Neural cell (in vitro differentiated cells): Measurements from ENCODE around the gene APOC1. TPM values are rescaled to one million over a fixed set of nuclear protein-coding genes. Genes with fewer than 3 reads are reported as not detected.

Experiments used
- H2AFZ ChIP-seq: fragments of 200-600, 300-800 bp; sonication (generic), shearing (Covaris generic); 2 replicates; pipeline ENCODE4 v1.6.0; 2014; ENCODE audit warnings: low read depth, mild to moderate bottlenecking, antibody characterized with exemption, low read length, moderate library complexity
- H3F3A ChIP-seq: fragments of 200-600 bp; shearing (Covaris generic); 2 replicates; pipeline ENCODE4 v1.6.1; 2016; ENCODE audit warnings: mild to moderate bottlenecking, moderate library complexity, mixed read lengths, antibody characterized with exemption, low read length; ENCODE audit not compliant: insufficient read depth, poor library complexity, severe bottlenecking
- H3K27ac ChIP-seq: fragments of 200-600, 300-800 bp; sonication (generic), shearing (Covaris generic); 2 replicates; pipeline ENCODE4 v1.5.1; 2014; ENCODE audit warnings: mild to moderate bottlenecking, low read length, moderate library complexity
- H3K27me3 ChIP-seq: fragments of 300-800, 200-600 bp; sonication (generic), shearing (Covaris generic); 2 replicates; pipeline ENCODE4 v1.6.0; 2014; ENCODE audit warnings: mild to moderate bottlenecking, low read depth, low read length, moderate library complexity; ENCODE audit not compliant: insufficient read depth
- H3K36me3 ChIP-seq: fragments of 300-800, 200-600 bp; sonication (generic), shearing (Covaris generic); 2 replicates; pipeline ENCODE4 v1.5.1; 2014; ENCODE audit warnings: mild to moderate bottlenecking, antibody characterized with exemption, low read length, moderate library complexity; ENCODE audit not compliant: insufficient read depth
- H3K4me2 ChIP-seq: fragments of 300-800, 200-600 bp; sonication (generic), shearing (Covaris generic); 2 replicates; pipeline ENCODE4 v1.6.0; 2014; ENCODE audit warnings: mild to moderate bottlenecking, low read length
- H3K4me3 ChIP-seq: fragments of 300-800, 200-600 bp; sonication (generic), shearing (Covaris generic); 2 replicates; pipeline ENCODE4 v1.5.1; 2014; ENCODE audit warnings: mild to moderate bottlenecking, low read length, moderate library complexity
- H3K79me2 ChIP-seq: fragments of 200-600 bp; shearing (Covaris generic); replicated peaks from 2 replicates; pipeline ENCODE4 v1.6.0; 2014; ENCODE audit warnings: mild to moderate bottlenecking, low read length, moderate library complexity; ENCODE audit not compliant: insufficient read depth
- H3K9ac ChIP-seq: fragments of 300-800, 200-600 bp; sonication (generic), shearing (Covaris generic); 2 replicates; pipeline ENCODE4 v1.6.1; 2016; ENCODE audit warnings: mild to moderate bottlenecking, low read length, mixed read lengths
- H3K9me2 ChIP-seq: fragments of 200-600 bp; shearing (Covaris generic); 2 replicates; pipeline ENCODE4 v1.6.1; 2016; ENCODE audit warnings: mild to moderate bottlenecking, low read length, mixed read lengths; ENCODE audit not compliant: insufficient read depth
- H3K9me3 ChIP-seq: fragments of 200-600, 300-800 bp; sonication (generic), shearing (Covaris generic); 2 replicates; pipeline ENCODE4 v1.6.1; 2016; ENCODE audit warnings: mild to moderate bottlenecking, mixed run types, low read length, moderate library complexity, mixed read lengths
- H4K20me1 ChIP-seq: fragments of 200-600 bp; shearing (Covaris generic); 2 replicates; pipeline ENCODE4 v1.6.1; 2016; ENCODE audit warnings: mild to moderate bottlenecking, mixed run types; ENCODE audit not compliant: insufficient read depth
- EP300 ChIP-seq: fragments of 450-650 bp; conservative IDR thresholded peaks from 2 replicates; pipeline ENCODE4 v1.6.1; 2014; ENCODE audit warnings: antibody characterized with exemption, mild to moderate bottlenecking, moderate library complexity; ENCODE audit not compliant: poor library complexity, severe bottlenecking
- EZH2 ChIP-seq: fragments of 200-600, 300-800 bp; shearing (Covaris generic), sonication (generic); IDR thresholded peaks from 2 replicates; pipeline ENCODE4 v1.6.1; 2014; ENCODE audit warnings: antibody characterized with exemption, low read length, borderline replicate concordance, mild to moderate bottlenecking; ENCODE audit not compliant: insufficient read depth, poor library complexity, severe bottlenecking
- MXI1 ChIP-seq: fragments of 450-650 bp; conservative IDR thresholded peaks from 2 replicates; pipeline ENCODE4 v1.6.1; 2014; ENCODE audit warnings: antibody characterized with exemption, mild to moderate bottlenecking; ENCODE audit not compliant: poor library complexity, severe bottlenecking
- POLR2AphosphoS5 ChIP-seq: IDR thresholded peaks from 2 replicates; pipeline ENCODE4 v1.6.1; 2012
- RAD21 ChIP-seq: fragments of 450-650 bp; conservative IDR thresholded peaks from 2 replicates; pipeline ENCODE4 v1.6.1; 2014; ENCODE audit warnings: antibody characterized with exemption, mild to moderate bottlenecking, moderate library complexity
- SMC3 ChIP-seq: fragments of 450-650 bp; conservative IDR thresholded peaks from 2 replicates; pipeline ENCODE4 v1.6.1; 2014; ENCODE audit warnings: antibody characterized with exemption, mild to moderate bottlenecking, moderate library complexity; ENCODE audit not compliant: poor library complexity
- TAF1 ChIP-seq: IDR thresholded peaks from 2 replicates; pipeline ENCODE4 v1.6.1; 2012; ENCODE audit warnings: low read depth
- polyA plus RNA-seq: library from polyadenylated mRNA; depleted of rRNA; stranded (reverse); fragments of >200 nt; gene quantifications from 2 replicates; pipeline ENCODE4 v1.2.3, GENCODE V29; 2014
- TF ChIP-seq, protein P1 (sequence below): fragments of 450-650 bp; IDR thresholded peaks from 2 replicates; pipeline ENCODE4 v1.5.1; 2014; ENCODE audit warnings: antibody characterized with exemption, mild to moderate bottlenecking, moderate library complexity; ENCODE audit not compliant: poor library complexity, severe bottlenecking
- TF ChIP-seq, protein P2 (sequence below): IDR thresholded peaks from 2 replicates; pipeline ENCODE4 v1.6.1; 2012; ENCODE audit warnings: borderline replicate concordance

APOC1 gene
- polyA plus RNA-seq, 1 donor from 2014 or later, result not detected

DNA sequence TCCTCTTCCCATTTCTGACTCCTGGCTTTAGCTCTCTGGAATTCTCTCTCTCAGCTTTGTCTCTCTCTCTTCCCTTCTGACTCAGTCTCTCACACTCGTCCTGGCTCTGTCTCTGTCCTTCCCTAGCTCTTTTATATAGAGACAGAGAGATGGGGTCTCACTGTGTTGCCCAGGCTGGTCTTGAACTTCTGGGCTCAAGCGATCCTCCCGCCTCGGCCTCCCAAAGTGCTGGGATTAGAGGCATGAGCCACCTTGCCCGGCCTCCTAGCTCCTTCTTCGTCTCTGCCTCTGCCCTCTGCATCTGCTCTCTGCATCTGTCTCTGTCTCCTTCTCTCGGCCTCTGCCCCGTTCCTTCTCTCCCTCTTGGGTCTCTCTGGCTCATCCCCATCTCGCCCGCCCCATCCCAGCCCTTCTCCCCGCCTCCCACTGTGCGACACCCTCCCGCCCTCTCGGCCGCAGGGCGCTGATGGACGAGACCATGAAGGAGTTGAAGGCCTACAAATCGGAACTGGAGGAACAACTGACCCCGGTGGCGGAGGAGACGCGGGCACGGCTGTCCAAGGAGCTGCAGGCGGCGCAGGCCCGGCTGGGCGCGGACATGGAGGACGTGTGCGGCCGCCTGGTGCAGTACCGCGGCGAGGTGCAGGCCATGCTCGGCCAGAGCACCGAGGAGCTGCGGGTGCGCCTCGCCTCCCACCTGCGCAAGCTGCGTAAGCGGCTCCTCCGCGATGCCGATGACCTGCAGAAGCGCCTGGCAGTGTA is 6.2 kb upstream of the APOC1 start:
- peaks cover 8% of the 10 kb centered on the region for H3K27me3 ChIP-seq
- no peaks in the 10 kb centered on the region for H3K79me2 ChIP-seq
- no peak overlapping the region for H3K4me2 ChIP-seq
- no peak overlapping the region for H3K4me3 ChIP-seq
- H3F3A ChIP-seq, result no peaks in the 10 kb centered on the region
- no peak overlapping the region for H2AFZ ChIP-seq
- TF ChIP-seq EZH2 (no peak), POLR2AphosphoS5 (no peak), RAD21 (no peak), TAF1 (no peak), MXI1 (no peak), SMC3 (no peak), EP300 (no peak)
- TF ChIP-seq, protein P1, sequence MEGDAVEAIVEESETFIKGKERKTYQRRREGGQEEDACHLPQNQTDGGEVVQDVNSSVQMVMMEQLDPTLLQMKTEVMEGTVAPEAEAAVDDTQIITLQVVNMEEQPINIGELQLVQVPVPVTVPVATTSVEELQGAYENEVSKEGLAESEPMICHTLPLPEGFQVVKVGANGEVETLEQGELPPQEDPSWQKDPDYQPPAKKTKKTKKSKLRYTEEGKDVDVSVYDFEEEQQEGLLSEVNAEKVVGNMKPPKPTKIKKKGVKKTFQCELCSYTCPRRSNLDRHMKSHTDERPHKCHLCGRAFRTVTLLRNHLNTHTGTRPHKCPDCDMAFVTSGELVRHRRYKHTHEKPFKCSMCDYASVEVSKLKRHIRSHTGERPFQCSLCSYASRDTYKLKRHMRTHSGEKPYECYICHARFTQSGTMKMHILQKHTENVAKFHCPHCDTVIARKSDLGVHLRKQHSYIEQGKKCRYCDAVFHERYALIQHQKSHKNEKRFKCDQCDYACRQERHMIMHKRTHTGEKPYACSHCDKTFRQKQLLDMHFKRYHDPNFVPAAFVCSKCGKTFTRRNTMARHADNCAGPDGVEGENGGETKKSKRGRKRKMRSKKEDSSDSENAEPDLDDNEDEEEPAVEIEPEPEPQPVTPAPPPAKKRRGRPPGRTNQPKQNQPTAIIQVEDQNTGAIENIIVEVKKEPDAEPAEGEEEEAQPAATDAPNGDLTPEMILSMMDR, result no peak
- TF ChIP-seq, protein P2, sequence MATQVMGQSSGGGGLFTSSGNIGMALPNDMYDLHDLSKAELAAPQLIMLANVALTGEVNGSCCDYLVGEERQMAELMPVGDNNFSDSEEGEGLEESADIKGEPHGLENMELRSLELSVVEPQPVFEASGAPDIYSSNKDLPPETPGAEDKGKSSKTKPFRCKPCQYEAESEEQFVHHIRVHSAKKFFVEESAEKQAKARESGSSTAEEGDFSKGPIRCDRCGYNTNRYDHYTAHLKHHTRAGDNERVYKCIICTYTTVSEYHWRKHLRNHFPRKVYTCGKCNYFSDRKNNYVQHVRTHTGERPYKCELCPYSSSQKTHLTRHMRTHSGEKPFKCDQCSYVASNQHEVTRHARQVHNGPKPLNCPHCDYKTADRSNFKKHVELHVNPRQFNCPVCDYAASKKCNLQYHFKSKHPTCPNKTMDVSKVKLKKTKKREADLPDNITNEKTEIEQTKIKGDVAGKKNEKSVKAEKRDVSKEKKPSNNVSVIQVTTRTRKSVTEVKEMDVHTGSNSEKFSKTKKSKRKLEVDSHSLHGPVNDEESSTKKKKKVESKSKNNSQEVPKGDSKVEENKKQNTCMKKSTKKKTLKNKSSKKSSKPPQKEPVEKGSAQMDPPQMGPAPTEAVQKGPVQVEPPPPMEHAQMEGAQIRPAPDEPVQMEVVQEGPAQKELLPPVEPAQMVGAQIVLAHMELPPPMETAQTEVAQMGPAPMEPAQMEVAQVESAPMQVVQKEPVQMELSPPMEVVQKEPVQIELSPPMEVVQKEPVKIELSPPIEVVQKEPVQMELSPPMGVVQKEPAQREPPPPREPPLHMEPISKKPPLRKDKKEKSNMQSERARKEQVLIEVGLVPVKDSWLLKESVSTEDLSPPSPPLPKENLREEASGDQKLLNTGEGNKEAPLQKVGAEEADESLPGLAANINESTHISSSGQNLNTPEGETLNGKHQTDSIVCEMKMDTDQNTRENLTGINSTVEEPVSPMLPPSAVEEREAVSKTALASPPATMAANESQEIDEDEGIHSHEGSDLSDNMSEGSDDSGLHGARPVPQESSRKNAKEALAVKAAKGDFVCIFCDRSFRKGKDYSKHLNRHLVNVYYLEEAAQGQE, result no peak
- no peaks in the 10 kb centered on the region for H3K9me3 ChIP-seq
- no peak overlapping the region for H3K27ac ChIP-seq
- no peaks in the 10 kb centered on the region for H4K20me1 ChIP-seq
- no peak overlapping the region for H3K9ac ChIP-seq
- H3K9me2 ChIP-seq, result no peaks in the 10 kb centered on the region
- H3K36me3 ChIP-seq, result no peaks in the 10 kb centered on the region

DNA sequence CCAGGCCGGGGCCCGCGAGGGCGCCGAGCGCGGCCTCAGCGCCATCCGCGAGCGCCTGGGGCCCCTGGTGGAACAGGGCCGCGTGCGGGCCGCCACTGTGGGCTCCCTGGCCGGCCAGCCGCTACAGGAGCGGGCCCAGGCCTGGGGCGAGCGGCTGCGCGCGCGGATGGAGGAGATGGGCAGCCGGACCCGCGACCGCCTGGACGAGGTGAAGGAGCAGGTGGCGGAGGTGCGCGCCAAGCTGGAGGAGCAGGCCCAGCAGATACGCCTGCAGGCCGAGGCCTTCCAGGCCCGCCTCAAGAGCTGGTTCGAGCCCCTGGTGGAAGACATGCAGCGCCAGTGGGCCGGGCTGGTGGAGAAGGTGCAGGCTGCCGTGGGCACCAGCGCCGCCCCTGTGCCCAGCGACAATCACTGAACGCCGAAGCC is 5.6 kb upstream of the APOC1 start:
- Histone ChIP-seq H4K20me1 (no peaks in the 10 kb centered on the region), H3K9me2 (no peaks in the 10 kb centered on the region), H3K36me3 (no peaks in the 10 kb centered on the region), H3K9me3 (no peaks in the 10 kb centered on the region), H3K27me3 (peaks cover 8% of the 10 kb centered on the region), H3K4me2 (no peak overlapping the region), H3F3A (no peaks in the 10 kb centered on the region), H3K79me2 (no peaks in the 10 kb centered on the region), H2AFZ (no peak overlapping the region), H3K27ac (no peak overlapping the region), H3K9ac (no peak overlapping the region), H3K4me3 (no peak overlapping the region)
- TF ChIP-seq POLR2AphosphoS5, result no peak
- TF ChIP-seq, protein P1, result no peak
- TF ChIP-seq EP300, result no peak
- no peak for TF ChIP-seq RAD21
- no peak for TF ChIP-seq TAF1
- TF ChIP-seq SMC3, result no peak
- no peak for TF ChIP-seq MXI1
- TF ChIP-seq, protein P2, result no peak
- no peak for TF ChIP-seq EZH2
